ENCODE results near the gene C11orf42. TPM values are rescaled to one million over a fixed set of nuclear protein-coding genes. Genes with fewer than 3 reads are reported as not detected.

C11orf42 gene
- total RNA-seq, 1 experiment from 2014 or later, result not detected

GRCh38 chr11:6258571-6259081, 53.3 kb downstream of the C11orf42 start:
- H3K27ac ChIP-seq (ENCODE audit: low read length), result no peak overlapping the region
- no peaks in the 10 kb centered on the region for H4K20me1 ChIP-seq (ENCODE audit: low read length)
- H3F3A ChIP-seq (ENCODE audit: low read length, unreplicated experiment), result no peaks in the 10 kb centered on the region
- BruUV-seq (replicated peaks), result no TSS peak
- no peaks in the 10 kb centered on the region for H3K4me1 ChIP-seq (ENCODE audit: insufficient read depth, low read length)
- H3K27me3 ChIP-seq (ENCODE audit: low read length), result peaks cover 86% of the 10 kb centered on the region
- no peak overlapping the region for H3K4me3 ChIP-seq (ENCODE audit: low read length)
- DNase-seq, result no peak
- no peaks in the 10 kb centered on the region for H3K9me3 ChIP-seq (ENCODE audit: low read length)
- no peak overlapping the region for H2AFZ ChIP-seq (ENCODE audit: low read length)
- no peak for ATAC-seq
- H3K9ac ChIP-seq (ENCODE audit: low read length), result no peak overlapping the region
- intact Hi-C loops (cut with micrococcal nuclease), result no loop called here
- no peak overlapping the region for H3K4me2 ChIP-seq (ENCODE audit: low read length)
- TF ChIP-seq CTCF (conservative IDR thresholded peaks at IDR 0.05; ENCODE audit: low read depth, low read length) (no peak), EZH2phosphoT487 (IDR thresholded peaks at IDR 0.05; ENCODE audit: borderline replicate concordance, low read length) (no peak), EZH2 (IDR thresholded peaks at IDR 0.05; ENCODE audit: low read length, unreplicated experiment) (no peak)
- POLR2A ChIA-PET (ENCODE audit: unreplicated experiment), result no interaction called here
- CTCF ChIA-PET, result no interaction called here
- H3K36me3 ChIP-seq (ENCODE audit: low read depth, low read length), result no peaks in the 10 kb centered on the region
- H3K9me2 ChIP-seq (replicated peaks; ENCODE audit: low read length), result no peaks in the 10 kb centered on the region
- no peaks in the 10 kb centered on the region for H3K79me2 ChIP-seq (ENCODE audit: low read length)

- no peak overlapping the region for H3K9ac ChIP-seq (ENCODE audit: low read length)
- no peak for TF ChIP-seq EZH2phosphoT487 (IDR thresholded peaks at IDR 0.05; ENCODE audit: borderline replicate concordance, low read length)
- TF ChIP-seq EZH2 (IDR thresholded peaks at IDR 0.05; ENCODE audit: low read length, unreplicated experiment), result no peak
- no peak for TF ChIP-seq CTCF (conservative IDR thresholded peaks at IDR 0.05; ENCODE audit: low read depth, low read length)
- ChIA-PET POLR2A (ENCODE audit: unreplicated experiment) (no interaction called here), CTCF (no interaction called here)
- H3K9me3 ChIP-seq (ENCODE audit: low read length), result no peaks in the 10 kb centered on the region
- no TSS peak for BruUV-seq (replicated peaks)
- no peaks in the 10 kb centered on the region for H3K36me3 ChIP-seq (ENCODE audit: low read depth, low read length)
- peaks cover 92% of the 10 kb centered on the region for H3K27me3 ChIP-seq (ENCODE audit: low read length)
- H3K79me2 ChIP-seq (ENCODE audit: low read length), result no peaks in the 10 kb centered on the region
- no peak overlapping the region for H3K27ac ChIP-seq (ENCODE audit: low read length)
- H3K9me2 ChIP-seq (replicated peaks; ENCODE audit: low read length), result no peaks in the 10 kb centered on the region
- no peak overlapping the region for H2AFZ ChIP-seq (ENCODE audit: low read length)
- no peak overlapping the region for H3K4me2 ChIP-seq (ENCODE audit: low read length)
- H4K20me1 ChIP-seq (ENCODE audit: low read length), result no peaks in the 10 kb centered on the region
- DNase-seq (no peak), ATAC-seq (no peak)
- intact Hi-C loops (cut with micrococcal nuclease), result no loop called here
- H3F3A ChIP-seq (ENCODE audit: low read length, unreplicated experiment), result no peaks in the 10 kb centered on the region
- H3K4me3 ChIP-seq (ENCODE audit: low read length), result no peak overlapping the region
- no peaks in the 10 kb centered on the region for H3K4me1 ChIP-seq (ENCODE audit: insufficient read depth, low read length)
These were observed 54.9 kb downstream of the C11orf42 start for GRCh38 chr11:6260207-6260726.

Other genes with a start within 250 kb of the C11orf42 start
- not detected in 2 replicates for gene OR56A5, start 237.1 kb upstream of the C11orf42 start, total RNA-seq (2014; rRNA removed)
- gene OR52L1, start 218.6 kb upstream of the C11orf42 start, total RNA-seq (2014; rRNA removed), result not detected in 2 replicates
- not detected in 2 replicates for gene OR56A4, start 198.6 kb upstream of the C11orf42 start, total RNA-seq (2014; rRNA removed)
- gene OR56A1, start 174.8 kb upstream of the C11orf42 start, total RNA-seq (2014; rRNA removed), result not detected in 2 replicates
- not detected in 2 replicates for gene OR56B4, start 97.9 kb upstream of the C11orf42 start, total RNA-seq (2014; rRNA removed)
- gene OR52B2, start 35.2 kb upstream of the C11orf42 start, total RNA-seq (2014; rRNA removed), result not detected in 2 replicates
- gene OR52W1, start 6.3 kb upstream of the C11orf42 start, total RNA-seq (2014; rRNA removed), result not detected in 2 replicates
- 23.3 and 30.4 TPM in 2 replicates for gene FHIP1B, start 29.1 kb downstream of the C11orf42 start, total RNA-seq (2014; rRNA removed)
- gene CNGA4, start 33.5 kb downstream of the C11orf42 start, total RNA-seq (2014; rRNA removed), result 0.51 TPM in 1 of 2 replicates, not detected in the other
- gene CCKBR, start 54.3 kb downstream of the C11orf42 start, total RNA-seq (2014; rRNA removed), result not detected in 2 replicates
- not detected in 2 replicates for gene CAVIN3, start 114.9 kb downstream of the C11orf42 start, total RNA-seq (2014; rRNA removed)
- 12.1 and 12.9 TPM in 2 replicates for gene SMPD1, start 184.9 kb downstream of the C11orf42 start, total RNA-seq (2014; rRNA removed)
- 17.5 and 24.7 TPM in 2 replicates for gene APBB1, start 213.5 kb downstream of the C11orf42 start, total RNA-seq (2014; rRNA removed)
- 1.6 TPM in 1 of 2 replicates, not detected in the other for gene HPX, start 235.4 kb downstream of the C11orf42 start, total RNA-seq (2014; rRNA removed)

Measured in PC-3 (cell line).